Measurements from ENCODE around the gene TMEM163. TPM values are rescaled to one million over a fixed set of nuclear protein-coding genes. Genes with fewer than 3 reads are reported as not detected.

The TMEM163 gene
- total RNA-seq, 2 donors from 2014 or later = 0.14 to 2.5 TPM

DNA sequence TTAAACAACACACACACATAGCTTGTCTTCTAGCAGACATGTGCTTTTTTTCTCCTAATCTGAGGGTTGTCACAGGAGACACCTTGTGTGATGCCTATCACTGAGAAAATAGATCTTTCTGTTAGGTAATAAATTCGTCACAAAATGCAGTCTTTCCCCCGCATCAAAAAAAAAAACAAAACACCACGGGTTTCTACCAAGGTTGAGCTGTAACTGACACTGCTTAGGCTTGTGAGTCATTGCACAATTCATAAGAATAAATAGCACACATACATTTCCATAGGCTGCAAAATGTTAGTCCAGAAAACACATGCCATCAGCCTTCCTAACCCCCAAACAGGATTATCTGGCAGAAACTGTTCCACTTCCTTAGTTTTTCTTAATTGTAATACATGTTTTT, 6.5 kb downstream of the TMEM163 start:
- TF ChIP-seq, protein P1, sequence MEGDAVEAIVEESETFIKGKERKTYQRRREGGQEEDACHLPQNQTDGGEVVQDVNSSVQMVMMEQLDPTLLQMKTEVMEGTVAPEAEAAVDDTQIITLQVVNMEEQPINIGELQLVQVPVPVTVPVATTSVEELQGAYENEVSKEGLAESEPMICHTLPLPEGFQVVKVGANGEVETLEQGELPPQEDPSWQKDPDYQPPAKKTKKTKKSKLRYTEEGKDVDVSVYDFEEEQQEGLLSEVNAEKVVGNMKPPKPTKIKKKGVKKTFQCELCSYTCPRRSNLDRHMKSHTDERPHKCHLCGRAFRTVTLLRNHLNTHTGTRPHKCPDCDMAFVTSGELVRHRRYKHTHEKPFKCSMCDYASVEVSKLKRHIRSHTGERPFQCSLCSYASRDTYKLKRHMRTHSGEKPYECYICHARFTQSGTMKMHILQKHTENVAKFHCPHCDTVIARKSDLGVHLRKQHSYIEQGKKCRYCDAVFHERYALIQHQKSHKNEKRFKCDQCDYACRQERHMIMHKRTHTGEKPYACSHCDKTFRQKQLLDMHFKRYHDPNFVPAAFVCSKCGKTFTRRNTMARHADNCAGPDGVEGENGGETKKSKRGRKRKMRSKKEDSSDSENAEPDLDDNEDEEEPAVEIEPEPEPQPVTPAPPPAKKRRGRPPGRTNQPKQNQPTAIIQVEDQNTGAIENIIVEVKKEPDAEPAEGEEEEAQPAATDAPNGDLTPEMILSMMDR (IDR thresholded peaks at IDR 0.05) = no peak
- H3K9me3 ChIP-seq = no peaks in the 10 kb centered on the region
- DNase-seq (ENCODE audit: low spot score) (no peak), ATAC-seq (ENCODE audit: insufficient number of reproducible peaks, low FRiP score, low read depth) (no peak)
- no peaks in the 10 kb centered on the region for H3K36me3 ChIP-seq
- no peak overlapping the region for H3K27ac ChIP-seq
- H3K27me3 ChIP-seq (replicated peaks; ENCODE audit: insufficient read depth) = no peaks in the 10 kb centered on the region
- H3K4me1 ChIP-seq (ENCODE audit: control insufficient read depth in 1 of 2, low read depth in 2 of 2) = peaks cover 8 to 13% of the 10 kb centered on the region in 2 donors
- no peak overlapping the region for H3K4me3 ChIP-seq

GRCh38 chr2:134711692-134712091, 7.1 kb downstream of the TMEM163 start:
- no peaks in the 10 kb centered on the region for H3K27me3 ChIP-seq (replicated peaks; ENCODE audit: insufficient read depth)
- no peaks in the 10 kb centered on the region for H3K9me3 ChIP-seq
- no peak overlapping the region for H3K27ac ChIP-seq
- H3K4me3 ChIP-seq = no peak overlapping the region
- no peaks in the 10 kb centered on the region for H3K36me3 ChIP-seq
- peaks cover 8 to 13% of the 10 kb centered on the region in 2 donors for H3K4me1 ChIP-seq (ENCODE audit: control insufficient read depth in 1 of 2, low read depth in 2 of 2)
- ATAC-seq (ENCODE audit: insufficient number of reproducible peaks, low FRiP score, low read depth) = no peak
- no peak for DNase-seq (ENCODE audit: low spot score)
- TF ChIP-seq, protein P1 (IDR thresholded peaks at IDR 0.05) = no peak

GRCh38 chr2:134707330-134707676, 11.5 kb downstream of the TMEM163 start:
- H3K27me3 ChIP-seq (replicated peaks; ENCODE audit: insufficient read depth) = no peaks in the 10 kb centered on the region
- H3K27ac ChIP-seq = no peak overlapping the region
- no peaks in the 10 kb centered on the region for H3K36me3 ChIP-seq
- H3K9me3 ChIP-seq = no peaks in the 10 kb centered on the region
- peaks cover 5 to 9% of the 10 kb centered on the region in 2 donors for H3K4me1 ChIP-seq (ENCODE audit: control insufficient read depth in 1 of 2, low read depth in 2 of 2)
- no peak overlapping the region for H3K4me3 ChIP-seq
- TF ChIP-seq, protein P1 (IDR thresholded peaks at IDR 0.05) = no peak
- ATAC-seq (ENCODE audit: insufficient number of reproducible peaks, low FRiP score, low read depth) (no peak), DNase-seq (ENCODE audit: low spot score) (no peak)

DNA sequence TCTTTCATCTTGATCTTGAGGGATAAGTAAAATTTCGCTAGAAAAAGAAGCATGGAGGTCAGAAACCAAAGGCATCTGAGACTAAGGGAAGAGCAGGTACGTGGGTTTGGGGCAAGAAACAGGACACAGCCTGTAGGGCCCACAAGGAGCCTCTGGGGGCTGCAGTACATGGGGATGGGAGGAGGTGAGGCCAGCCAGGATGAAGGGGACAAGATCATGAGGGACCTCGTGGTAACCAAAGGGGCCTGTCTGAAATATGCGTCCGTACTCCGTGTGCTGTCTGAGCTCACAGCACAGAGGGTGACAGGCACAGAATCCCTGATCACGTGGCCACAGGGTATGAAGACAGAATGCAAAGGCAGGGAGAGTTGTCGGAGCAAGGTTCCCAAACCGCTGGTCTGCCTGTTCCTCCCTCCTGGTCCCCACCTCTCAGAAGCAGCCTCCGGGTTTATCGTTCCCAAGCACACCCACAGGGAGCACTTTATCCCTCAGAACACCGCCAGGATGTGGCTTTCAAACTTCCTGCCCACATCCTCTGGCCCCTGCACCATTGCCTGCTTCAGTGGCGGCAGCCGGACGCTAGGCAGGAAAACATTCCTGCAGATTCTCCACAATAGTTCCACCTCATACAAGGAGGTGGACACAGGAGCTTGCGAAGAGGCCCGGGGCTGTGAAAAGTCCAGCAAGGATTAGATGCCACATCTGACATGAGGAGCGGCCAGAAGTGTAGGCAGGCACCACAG, 12.0 kb downstream of the TMEM163 start:
- no peaks in the 10 kb centered on the region for H3K36me3 ChIP-seq
- DNase-seq (ENCODE audit: low spot score) (no peak), ATAC-seq (ENCODE audit: insufficient number of reproducible peaks, low FRiP score, low read depth) (no peak)
- H3K27ac ChIP-seq = no peak overlapping the region
- TF ChIP-seq, protein P1 (IDR thresholded peaks at IDR 0.05) = no peak
- no peaks in the 10 kb centered on the region for H3K9me3 ChIP-seq
- peaks cover under 1 to 3% of the 10 kb centered on the region in 2 donors for H3K4me1 ChIP-seq (ENCODE audit: control insufficient read depth in 1 of 2, low read depth in 2 of 2)
- peak overlapping the region; percentile 2 for H3K4me3 ChIP-seq
- H3K27me3 ChIP-seq (replicated peaks; ENCODE audit: insufficient read depth) = no peaks in the 10 kb centered on the region

- no peaks in the 10 kb centered on the region for H3K36me3 ChIP-seq
- no peak for DNase-seq (ENCODE audit: low spot score)
- H3K27me3 ChIP-seq (replicated peaks; ENCODE audit: insufficient read depth) = no peaks in the 10 kb centered on the region
- TF ChIP-seq, protein P1 (IDR thresholded peaks at IDR 0.05) = no peak
- no peaks in the 10 kb centered on the region for H3K4me1 ChIP-seq (ENCODE audit: control insufficient read depth in 1 of 2, low read depth in 2 of 2)
- H3K4me3 ChIP-seq = peak overlapping the region; percentile 2
- ATAC-seq (ENCODE audit: insufficient number of reproducible peaks, low FRiP score, low read depth) = peak; percentile 36
- no peaks in the 10 kb centered on the region for H3K9me3 ChIP-seq
- no peak overlapping the region for H3K27ac ChIP-seq
Measured at GRCh38 chr2:134705861-134706586, 12.8 kb downstream of the TMEM163 start.

All from thoracic aorta (tissue), 2 donors.